BJ (cell line): ENCODE measurements around the gene ADAMTS7. TPM values are rescaled to one million over a fixed set of nuclear protein-coding genes. Genes with fewer than 3 reads are reported as not detected.
"Not testable (repeated sequence)": the region's sequence is repeated elsewhere in the genome, so short reads cannot be mapped to it uniquely, and the experiment has no call there.

ENCODE experiments used
- CTCF ChIA-PET: fragments of 350-600 bp; formaldehyde crosslinking; extraction: SDS; loops from one replicate; lab custom pipeline; 2021; ENCODE audit warnings: antibody characterized with exemption, inconsistent platforms; lab: Yijun Ruan, JAX
- POLR2A ChIA-PET: fragments of 300-600 bp; sonication (Branson Sonifier 250); formaldehyde crosslinking; extraction: SDS; loops from one replicate; lab custom pipeline; 2021; ENCODE audit warnings: antibody characterized with exemption; lab: Charles Lee
- DNase-seq: peaks from one replicate; pipeline ENCODE4 v3.0.0-alpha.2; 2011; ENCODE audit warnings: low read depth
- H3K27me3 ChIP-seq: 2 replicates; pipeline ENCODE4 v1.6.0; 2011; ENCODE audit warnings: low read length; ENCODE audit not compliant: control insufficient read depth, insufficient read depth
- H3K36me3 ChIP-seq: 2 replicates; pipeline ENCODE4 v1.5.1; 2011; ENCODE audit warnings: low read length; ENCODE audit not compliant: control insufficient read depth, insufficient read depth
- H3K4me3 ChIP-seq: 2 replicates; pipeline ENCODE4 v1.5.1; 2011; ENCODE audit warnings: low read depth, mild to moderate bottlenecking, control low read depth, low read length
- CTCF ChIP-seq: IDR thresholded peaks from 2 replicates; pipeline ENCODE4 v1.5.1; 2011; ENCODE audit warnings: low read depth, mild to moderate bottlenecking, control low read depth, inconsistent platforms, low read length, moderate library complexity; ENCODE audit not compliant: insufficient read depth
- polyA plus RNA-seq: library from polyadenylated mRNA; depleted of rRNA; stranded (reverse); fragments of >200 nt; gene quantifications from 2 replicates; pipeline ENCODE4 v1.2.3, GENCODE V29; 2011

The ADAMTS7 gene
- polyA plus RNA-seq, 1 experiment, result 9.6 TPM

DNA sequence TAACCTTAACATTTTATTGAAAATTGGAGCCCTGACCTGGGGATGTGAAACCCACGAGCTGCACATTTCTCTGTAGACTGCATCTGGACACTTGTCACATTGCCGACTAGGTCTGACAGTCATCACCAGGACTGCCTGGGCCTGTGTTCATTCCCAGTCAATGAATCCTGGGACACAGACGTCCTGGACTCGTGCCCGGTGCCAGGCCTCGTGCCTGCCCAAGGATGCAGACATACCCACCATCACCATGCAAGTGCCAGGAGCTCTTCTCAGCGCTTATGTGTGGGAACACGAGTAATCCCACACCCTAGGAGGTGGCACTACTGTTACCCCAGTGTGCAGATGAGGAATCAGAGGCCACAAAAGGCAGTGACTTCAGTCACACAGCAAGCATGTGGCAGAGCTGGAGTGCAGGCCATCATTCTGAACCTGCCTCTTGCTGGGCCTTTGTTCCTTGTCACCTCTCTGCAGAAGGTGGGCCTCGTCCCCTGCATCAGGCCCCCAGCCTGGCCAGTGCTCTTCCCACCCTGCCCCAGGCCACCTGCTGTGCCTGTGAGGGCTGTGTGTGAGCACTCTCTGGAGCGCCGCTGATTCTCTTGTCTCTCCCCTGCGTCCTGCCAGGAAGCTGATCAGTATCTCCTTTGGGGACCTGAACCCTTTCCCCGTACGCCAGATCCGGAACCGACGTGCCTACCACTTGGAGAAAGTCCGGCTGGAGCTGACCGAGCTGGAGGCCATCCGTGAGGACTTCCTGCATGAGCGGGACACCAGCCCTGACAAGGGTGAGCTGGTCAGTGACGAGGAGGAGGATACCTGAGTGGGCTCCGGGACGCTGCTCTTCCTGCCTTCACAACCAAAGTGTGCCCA is 58.5 kb downstream of the ADAMTS7 start:
- POLR2A ChIA-PET, result no interaction called here
- DNase-seq, result no peak
- no peak for TF ChIP-seq CTCF
- H3K4me3 ChIP-seq, result no peak overlapping the region
- H3K36me3 ChIP-seq, result no peaks in the 10 kb centered on the region
- H3K27me3 ChIP-seq, result no peaks in the 10 kb centered on the region; the same call in 1 of the 2 replicates
- CTCF ChIA-PET, result interaction anchor here (1.0 to 1.3 kb wide), 2 partner anchors 13 to 114 kb away, joined by 3 read pairs; no protein-coding TSS in a partner anchor

DNA sequence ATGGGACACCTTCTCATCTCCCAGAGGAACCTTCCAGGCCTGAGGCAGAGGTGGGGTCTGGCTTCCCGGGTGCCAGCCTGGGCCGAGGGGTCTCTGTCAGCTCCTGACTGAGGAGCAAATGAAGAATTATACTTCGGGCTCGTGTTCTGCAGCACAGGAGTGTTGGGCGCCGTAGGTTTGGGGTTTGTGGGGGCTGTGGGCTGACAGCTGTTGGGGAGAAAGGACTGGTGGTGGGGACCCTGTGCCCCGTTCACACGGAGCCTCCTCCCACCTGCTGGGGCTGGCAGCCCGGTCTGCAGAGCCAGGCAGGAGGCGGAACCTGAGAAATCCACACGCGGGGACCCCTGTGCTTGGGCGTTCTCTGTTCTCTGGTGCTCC is 59.7 kb downstream of the ADAMTS7 start:
- no peak for TF ChIP-seq CTCF
- no peaks in the 10 kb centered on the region; the same call in 1 of the 2 replicates for H3K27me3 ChIP-seq
- H3K4me3 ChIP-seq, result no peak overlapping the region
- DNase-seq, result no peak
- ChIA-PET POLR2A (no interaction called here), CTCF (interaction anchor here (0.7 to 1.7 kb wide), 13 partner anchors 10 to 444 kb away, joined by 3 to 9 read pairs (median 4); partner anchors contain the start of gene CHRNA3)
- H3K36me3 ChIP-seq, result no peaks in the 10 kb centered on the region

- TF ChIP-seq CTCF, result peak; percentile 82
- CTCF ChIA-PET, result interaction anchor here (0.7 to 1.7 kb wide), 13 partner anchors 10 to 443 kb away, joined by 3 to 9 read pairs (median 4); partner anchors contain the start of gene CHRNA3
- H3K27me3 ChIP-seq, H3K4me3 ChIP-seq, H3K36me3 ChIP-seq, POLR2A ChIA-PET: not testable (repeated sequence)
- DNase-seq, result peak; percentile 15
Observed at GRCh38 chr15:78750974-78751601, 60.2 kb downstream of the ADAMTS7 start.

- Histone ChIP-seq H3K27me3 (no peaks in the 10 kb centered on the region; the same call in 1 of the 2 replicates), H3K4me3 (no peak overlapping the region), H3K36me3 (no peaks in the 10 kb centered on the region)
- CTCF ChIA-PET, result interaction anchor here (0.8 to 1.7 kb wide), 9 partner anchors 9 to 443 kb away, joined by 3 to 9 read pairs (median 4); partner anchors contain the start of gene CHRNA3
- POLR2A ChIA-PET, result no interaction called here
- no peak for TF ChIP-seq CTCF
- no peak for DNase-seq
Observed at GRCh38 chr15:78750566-78750965, 60.7 kb downstream of the ADAMTS7 start.

GRCh38 chr15:78749831-78750230 is 61.4 kb downstream of the ADAMTS7 start:
- TF ChIP-seq CTCF, result no peak
- DNase-seq, result no peak
- Histone ChIP-seq H3K27me3 (no peaks in the 10 kb centered on the region; the same call in 1 of the 2 replicates), H3K4me3 (no peak overlapping the region), H3K36me3 (no peaks in the 10 kb centered on the region)
- POLR2A ChIA-PET, result no interaction called here
- CTCF ChIA-PET, result interaction anchor here (1.7 kb wide), 1 partner anchor 9 kb away, joined by 9 read pairs; no protein-coding TSS in a partner anchor

GRCh38 chr15:78747877-78748276 is 63.4 kb downstream of the ADAMTS7 start:
- DNase-seq, H3K4me3 ChIP-seq, H3K27me3 ChIP-seq, POLR2A ChIA-PET, H3K36me3 ChIP-seq, CTCF ChIA-PET: not testable (repeated sequence)

DNA sequence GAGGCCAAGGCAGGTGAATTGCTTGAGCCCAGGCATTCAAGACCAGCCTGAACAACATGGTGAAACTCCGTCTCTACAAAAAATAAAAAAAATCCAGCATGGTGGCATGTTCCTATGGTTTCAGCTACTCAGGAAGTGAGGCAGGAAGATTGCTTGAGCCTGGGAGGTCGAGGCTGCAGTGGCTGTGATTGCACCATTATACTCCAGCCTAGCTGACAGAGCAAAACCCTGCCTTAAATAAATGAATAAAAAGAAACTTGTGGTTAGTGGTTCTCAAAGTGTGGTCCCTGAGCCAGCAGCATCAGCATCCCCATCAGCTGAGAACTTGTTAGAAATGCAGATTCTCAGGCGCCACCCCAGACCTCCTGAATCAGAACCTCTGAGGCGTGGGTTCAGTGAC is 69.6 kb downstream of the ADAMTS7 start:
- H3K36me3 ChIP-seq, H3K4me3 ChIP-seq, POLR2A ChIA-PET, H3K27me3 ChIP-seq, DNase-seq: not testable (repeated sequence)
- CTCF ChIA-PET, result interaction anchor here (1.4 to 2.0 kb wide), 3 partner anchors 9 to 123 kb away, joined by 3 to 9 read pairs (median 4); no protein-coding TSS in a partner anchor
